Loucy (cell line): ENCODE measurements around the gene ABCG1.

ENCODE experiments used
- H2AFZ ChIP-seq: fragments of 200-600 bp; sonication (generic); 2 replicates; pipeline ENCODE4 v1.6.0; 2016; ENCODE audit warnings: antibody characterized with exemption, mild to moderate bottlenecking, low read length, moderate library complexity
- H3F3A ChIP-seq: fragments of 200-600 bp; 2 replicates; pipeline ENCODE4 v1.6.0; 2016; ENCODE audit warnings: antibody characterized with exemption, low read depth, mild to moderate bottlenecking
- H3K27me3 ChIP-seq: fragments of 200-600 bp; sonication (generic); 2 replicates; pipeline ENCODE4 v1.6.1; 2014; ENCODE audit warnings: low read length, mild to moderate bottlenecking; ENCODE audit not compliant: insufficient read depth, poor library complexity, severe bottlenecking
- H3K36me3 ChIP-seq: fragments of 200-600 bp; sonication (generic); 2 replicates; pipeline ENCODE4 v1.6.1; 2016; ENCODE audit warnings: low read length; ENCODE audit not compliant: insufficient read depth
- H3K4me1 ChIP-seq: fragments of 200-600 bp; sonication (generic); 2 replicates; pipeline ENCODE4 v1.5.1; 2014; ENCODE audit warnings: low read length, mild to moderate bottlenecking; ENCODE audit not compliant: insufficient read depth, poor library complexity, severe bottlenecking
- H3K4me2 ChIP-seq: fragments of 200-600 bp; sonication (generic); 2 replicates; pipeline ENCODE4 v1.6.0; 2014; ENCODE audit warnings: antibody characterized with exemption, low read length, low read depth, mild to moderate bottlenecking; ENCODE audit not compliant: poor library complexity, severe bottlenecking
- H3K4me3 ChIP-seq: fragments of 200-600 bp; sonication (generic); 2 replicates; pipeline ENCODE4 v1.5.1; 2014; ENCODE audit warnings: low read length, mild to moderate bottlenecking, mixed read lengths; ENCODE audit not compliant: poor library complexity, severe bottlenecking
- H3K79me2 ChIP-seq: fragments of 200-600 bp; sonication (generic); 2 replicates; pipeline ENCODE4 v1.6.1; 2014; ENCODE audit warnings: low read length; ENCODE audit not compliant: insufficient read depth
- H3K9ac ChIP-seq: fragments of 200-600 bp; sonication (generic); 2 replicates; pipeline ENCODE4 v1.6.0; 2014; ENCODE audit warnings: mild to moderate bottlenecking, low read depth, low read length, moderate library complexity; ENCODE audit not compliant: poor library complexity, severe bottlenecking
- H3K9me2 ChIP-seq: fragments of 200-600 bp; sonication (generic); replicated peaks from 2 replicates; pipeline ENCODE4 v1.6.1; 2016; ENCODE audit warnings: low read depth, low read length, mixed read lengths
- H3K9me3 ChIP-seq: fragments of 200-600 bp; sonication (generic); 2 replicates; pipeline ENCODE4 v1.6.1; 2014; ENCODE audit warnings: mild to moderate bottlenecking, antibody characterized with exemption, low read length, low read depth; ENCODE audit not compliant: insufficient read depth
- H4K20me1 ChIP-seq: fragments of 200-600 bp; sonication (generic); 2 replicates; pipeline ENCODE4 v1.6.0; 2014; ENCODE audit warnings: antibody characterized with exemption, low read length, mild to moderate bottlenecking; ENCODE audit not compliant: insufficient read depth, poor library complexity, severe bottlenecking
- EZH2phosphoT487 ChIP-seq: fragments of 200-600 bp; IDR thresholded peaks from 2 replicates; pipeline ENCODE4 v1.6.1; 2018; ENCODE audit warnings: antibody characterized with exemption, mild to moderate bottlenecking, moderate library complexity, borderline replicate concordance
- TF ChIP-seq, protein P1 (sequence below): fragments of 200-600 bp; sonication (generic); conservative IDR thresholded peaks from 2 replicates; pipeline ENCODE4 v1.5.1; 2014; ENCODE audit warnings: mild to moderate bottlenecking, antibody characterized with exemption, low read length

The ABCG1 gene

GRCh38 chr21:42302794-42303193 is 83.9 kb downstream of the ABCG1 start:
- Histone ChIP-seq H3K9ac (peak overlapping the region; percentile 41), H3K9me3 (no peaks in the 10 kb centered on the region), H3K79me2 (peaks cover 11% of the 10 kb centered on the region; the same call in 1 of the 2 replicates), H2AFZ (no peak overlapping the region), H3K36me3 (no peaks in the 10 kb centered on the region), H4K20me1 (no peaks in the 10 kb centered on the region), H3K27me3 (no peaks in the 10 kb centered on the region), H3K9me2 (no peaks in the 10 kb centered on the region), H3K4me2 (peak overlapping the region; percentile 11), H3K4me1 (peaks cover 80% of the 10 kb centered on the region), H3F3A (no peaks in the 10 kb centered on the region), H3K4me3 (no peak overlapping the region)
- TF ChIP-seq EZH2phosphoT487 = no peak
- TF ChIP-seq, protein P1, sequence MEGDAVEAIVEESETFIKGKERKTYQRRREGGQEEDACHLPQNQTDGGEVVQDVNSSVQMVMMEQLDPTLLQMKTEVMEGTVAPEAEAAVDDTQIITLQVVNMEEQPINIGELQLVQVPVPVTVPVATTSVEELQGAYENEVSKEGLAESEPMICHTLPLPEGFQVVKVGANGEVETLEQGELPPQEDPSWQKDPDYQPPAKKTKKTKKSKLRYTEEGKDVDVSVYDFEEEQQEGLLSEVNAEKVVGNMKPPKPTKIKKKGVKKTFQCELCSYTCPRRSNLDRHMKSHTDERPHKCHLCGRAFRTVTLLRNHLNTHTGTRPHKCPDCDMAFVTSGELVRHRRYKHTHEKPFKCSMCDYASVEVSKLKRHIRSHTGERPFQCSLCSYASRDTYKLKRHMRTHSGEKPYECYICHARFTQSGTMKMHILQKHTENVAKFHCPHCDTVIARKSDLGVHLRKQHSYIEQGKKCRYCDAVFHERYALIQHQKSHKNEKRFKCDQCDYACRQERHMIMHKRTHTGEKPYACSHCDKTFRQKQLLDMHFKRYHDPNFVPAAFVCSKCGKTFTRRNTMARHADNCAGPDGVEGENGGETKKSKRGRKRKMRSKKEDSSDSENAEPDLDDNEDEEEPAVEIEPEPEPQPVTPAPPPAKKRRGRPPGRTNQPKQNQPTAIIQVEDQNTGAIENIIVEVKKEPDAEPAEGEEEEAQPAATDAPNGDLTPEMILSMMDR = no peak

DNA sequence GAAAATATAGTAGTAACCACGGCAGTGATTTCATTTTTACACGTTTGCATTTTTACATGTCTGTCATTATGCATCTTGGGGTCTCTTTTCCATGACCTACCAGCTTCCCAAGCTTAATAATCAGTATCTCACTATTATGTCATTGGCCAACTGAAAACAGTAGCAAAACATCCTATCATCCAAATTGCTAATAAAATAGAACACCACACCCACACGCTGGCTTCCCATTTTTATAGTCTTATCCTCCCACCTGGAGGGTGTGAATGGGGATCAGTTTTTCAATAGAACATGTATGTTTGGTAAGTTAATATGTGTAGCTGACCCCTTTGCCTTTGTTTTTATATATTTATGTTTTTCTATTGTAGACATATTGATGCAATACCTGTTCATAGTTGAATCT is 84.5 kb downstream of the ABCG1 start:
- H3K27me3 ChIP-seq = no peaks in the 10 kb centered on the region
- no peak overlapping the region for H3K4me3 ChIP-seq
- H3F3A ChIP-seq = no peaks in the 10 kb centered on the region
- no peaks in the 10 kb centered on the region for H3K9me2 ChIP-seq
- no peak for TF ChIP-seq EZH2phosphoT487
- H3K36me3 ChIP-seq = no peaks in the 10 kb centered on the region
- peak overlapping the region; percentile 11 for H3K4me2 ChIP-seq
- H4K20me1 ChIP-seq = no peaks in the 10 kb centered on the region
- H2AFZ ChIP-seq = no peak overlapping the region
- H3K9me3 ChIP-seq = no peaks in the 10 kb centered on the region
- peaks cover 80% of the 10 kb centered on the region for H3K4me1 ChIP-seq
- peaks cover 11% of the 10 kb centered on the region; the same call in 1 of the 2 replicates for H3K79me2 ChIP-seq
- H3K9ac ChIP-seq = no peak overlapping the region

GRCh38 chr21:42304556-42305454 is 85.9 kb downstream of the ABCG1 start:
- H3K9ac ChIP-seq = no peak overlapping the region
- no peaks in the 10 kb centered on the region for H3K9me3 ChIP-seq
- H2AFZ ChIP-seq = no peak overlapping the region
- no peaks in the 10 kb centered on the region for H3K27me3 ChIP-seq
- H4K20me1 ChIP-seq = no peaks in the 10 kb centered on the region
- H3K4me1 ChIP-seq = peaks cover 80% of the 10 kb centered on the region
- H3K79me2 ChIP-seq = peaks cover 11% of the 10 kb centered on the region; the same call in 1 of the 2 replicates
- no peak overlapping the region for H3K4me3 ChIP-seq
- H3K9me2 ChIP-seq = no peaks in the 10 kb centered on the region
- TF ChIP-seq EZH2phosphoT487 = no peak
- no peaks in the 10 kb centered on the region for H3K36me3 ChIP-seq
- no peaks in the 10 kb centered on the region for H3F3A ChIP-seq
- no peak overlapping the region for H3K4me2 ChIP-seq

DNA sequence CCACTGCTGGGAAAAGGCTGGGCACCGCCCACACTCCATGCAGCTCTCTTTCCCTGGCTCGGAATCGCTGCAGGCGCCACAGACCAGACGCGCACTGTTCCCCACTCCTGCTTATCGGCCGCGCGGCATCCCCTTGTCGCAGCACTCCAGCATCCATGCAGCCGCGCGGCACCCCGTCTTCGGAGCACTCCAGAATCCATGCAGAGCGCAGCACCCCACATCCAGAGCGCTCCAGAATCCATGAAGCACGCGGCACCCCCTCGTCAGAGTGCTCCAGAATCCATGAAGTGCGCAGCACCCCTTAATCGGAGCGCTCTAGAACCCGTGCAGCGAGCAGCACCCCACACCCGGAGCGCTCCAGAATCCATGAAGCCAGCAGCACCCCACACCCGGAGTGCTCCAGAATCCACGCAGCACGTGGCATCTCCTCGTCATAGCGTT is 86.8 kb downstream of the ABCG1 start:
- H3K36me3 ChIP-seq = no peaks in the 10 kb centered on the region
- H3F3A ChIP-seq = no peaks in the 10 kb centered on the region
- peaks cover 84% of the 10 kb centered on the region for H3K4me1 ChIP-seq
- peak overlapping the region; percentile 72 for H3K9ac ChIP-seq
- H3K9me3 ChIP-seq = no peaks in the 10 kb centered on the region
- TF ChIP-seq, protein P1 = no peak
- TF ChIP-seq EZH2phosphoT487 = no peak
- H2AFZ ChIP-seq = no peak overlapping the region
- peak overlapping the region; percentile 73 for H3K4me2 ChIP-seq
- H3K27me3 ChIP-seq = no peaks in the 10 kb centered on the region
- no peaks in the 10 kb centered on the region for H4K20me1 ChIP-seq
- H3K4me3 ChIP-seq = peak overlapping the region; percentile 45
- H3K79me2 ChIP-seq = peaks cover 11% of the 10 kb centered on the region; the same call in 1 of the 2 replicates
- H3K9me2 ChIP-seq = no peaks in the 10 kb centered on the region
